ENCODE data around the gene PPP6R2.

Gene PPP6R2

GRCh38 chr22:50305393-50305922 is 37.7 kb upstream of the PPP6R2 start:
- no peak for TF ChIP-seq CTCF (IDR thresholded peaks at IDR 0.05; ENCODE audit: insufficient read depth, low read length, missing control alignments)
- peak overlapping the region; percentile 89 for H3K4me3 ChIP-seq (ENCODE audit: low read depth, low read length)
- ChIA-PET CTCF (interaction anchor here (1.1 to 4.0 kb wide), 11 partner anchors 11 to 220 kb away, joined by 3 to 24 read pairs (median 5); partner anchors contain the start of genes HDAC10 and SCO2), POLR2A (interaction anchor here (0.5 to 4.7 kb wide), 9 partner anchors 9 to 220 kb away, joined by 3 to 43 read pairs (median 3); partner anchors contain the start of genes MAPK12 and SCO2)
- no peak for DNase-seq (ENCODE audit: low read depth, low spot score)

- TF ChIP-seq CTCF (IDR thresholded peaks at IDR 0.05; ENCODE audit: insufficient read depth, low read length, missing control alignments): no peak
- peak overlapping the region; percentile 89 for H3K4me3 ChIP-seq (ENCODE audit: low read depth, low read length)
- CTCF ChIA-PET: interaction anchor here (0.9 to 4.0 kb wide), 15 partner anchors 12 to 220 kb away, joined by 3 to 24 read pairs (median 4); partner anchors contain the start of genes HDAC10 and SCO2
- POLR2A ChIA-PET: interaction anchor here (0.6 to 4.7 kb wide), 8 partner anchors 9 to 220 kb away, joined by 3 to 43 read pairs (median 4); partner anchors contain the start of genes MAPK12 and SCO2
- peak; percentile 86 for DNase-seq (ENCODE audit: low read depth, low spot score)
Measured at GRCh38 chr22:50305923-50306566, 37.1 kb upstream of the PPP6R2 start.

- CTCF ChIA-PET: interaction anchor here (0.9 to 4.0 kb wide), 12 partner anchors 13 to 65 kb away, joined by 3 to 24 read pairs (median 4); partner anchors contain the start of gene HDAC10
Measured at GRCh38 chr22:50306753-50307749, 36.1 kb upstream of the PPP6R2 start, which contains the start of gene PLXNB2. Gene PLXNB2 (minus strand): TSS chr22:50307646. CDS start chr22:50290584, 17,062 bp downstream.

GRCh38 chr22:50307890-50308596 is 35.1 kb upstream of the PPP6R2 start:
- no peak overlapping the region for H3K4me3 ChIP-seq (ENCODE audit: low read depth, low read length)
- no peak for DNase-seq (ENCODE audit: low read depth, low spot score)
- TF ChIP-seq CTCF (IDR thresholded peaks at IDR 0.05; ENCODE audit: insufficient read depth, low read length, missing control alignments): no peak
- CTCF ChIA-PET: interaction anchor here (0.8 to 2.7 kb wide), 7 partner anchors 13 to 56 kb away, joined by 3 to 13 read pairs (median 4); partner anchors contain the start of gene HDAC10
- POLR2A ChIA-PET: interaction anchor here (1.1 to 4.7 kb wide), 2 partner anchors 14 to 21 kb away, joined by 4 to 43 read pairs; no protein-coding TSS in a partner anchor

More at GRCh38 chr22:50306753-50307749, 36.1 kb upstream of the PPP6R2 start, which contains the start of gene PLXNB2:
- DNase-seq (ENCODE audit: low read depth, low spot score): no peak
- peak within 1 kb of the TSS; percentile 89 for H3K4me3 ChIP-seq (ENCODE audit: low read depth, low read length)
- TF ChIP-seq CTCF (IDR thresholded peaks at IDR 0.05; ENCODE audit: insufficient read depth, low read length, missing control alignments): no peak
- POLR2A ChIA-PET: interaction anchor here (1.1 to 4.7 kb wide), 5 partner anchors 11 to 45 kb away, joined by 4 to 43 read pairs (median 5); partner anchors contain the start of gene MAPK12

GRCh38 chr22:50308597-50308935 is 34.6 kb upstream of the PPP6R2 start:
- no peak for DNase-seq (ENCODE audit: low read depth, low spot score)
- TF ChIP-seq CTCF (IDR thresholded peaks at IDR 0.05; ENCODE audit: insufficient read depth, low read length, missing control alignments): no peak
- H3K4me3 ChIP-seq (ENCODE audit: low read depth, low read length): no peak overlapping the region
- ChIA-PET CTCF (interaction anchor here (0.8 to 2.7 kb wide), 4 partner anchors 15 to 33 kb away, joined by 3 to 13 read pairs (median 4); no protein-coding TSS in a partner anchor), POLR2A (no interaction called here)

Data from AG04449 (cell line).